ENCODE data around the gene MAST4. TPM values are rescaled to one million over a fixed set of nuclear protein-coding genes. Genes with fewer than 3 reads are reported as not detected.
"Not testable (repeated sequence)": the region's sequence is repeated elsewhere in the genome, so short reads cannot be mapped to it uniquely, and the experiment has no call there.

The MAST4 gene
- total RNA-seq, 1 experiment from 2014 or later: 3.3 TPM

- no peaks in the 10 kb centered on the region for H3K27me3 ChIP-seq
- no peak overlapping the region for H3K27ac ChIP-seq
- no peak for DNase-seq
These were observed 510.6 kb downstream of the MAST4 start for GRCh38 chr5:67106626-67107342.

GRCh38 chr5:67111779-67112178, 515.6 kb downstream of the MAST4 start:
- H3K4me1 ChIP-seq: no peaks in the 10 kb centered on the region
- H3K4me3 ChIP-seq: no peak overlapping the region
- H3K27me3 ChIP-seq: no peaks in the 10 kb centered on the region
- no peak for DNase-seq
- H3K27ac ChIP-seq: no peak overlapping the region
- no peaks in the 10 kb centered on the region for H3K9me3 ChIP-seq (replicated peaks)
- no peaks in the 10 kb centered on the region for H3K36me3 ChIP-seq

More at GRCh38 chr5:67106626-67107342, 510.6 kb downstream of the MAST4 start:
- no peaks in the 10 kb centered on the region for H3K9me3 ChIP-seq (replicated peaks)
- no peaks in the 10 kb centered on the region for H3K36me3 ChIP-seq
- H3K4me3 ChIP-seq: no peak overlapping the region
- H3K4me1 ChIP-seq: no peaks in the 10 kb centered on the region

- no peak overlapping the region for H3K4me3 ChIP-seq
- no peaks in the 10 kb centered on the region for H3K36me3 ChIP-seq
- no peak for DNase-seq
- H3K27me3 ChIP-seq: no peaks in the 10 kb centered on the region
- no peak overlapping the region for H3K27ac ChIP-seq
- no peaks in the 10 kb centered on the region for H3K4me1 ChIP-seq
- no peaks in the 10 kb centered on the region for H3K9me3 ChIP-seq (replicated peaks)
These were observed 519.1 kb downstream of the MAST4 start for GRCh38 chr5:67115246-67115645.

- Histone ChIP-seq H3K4me3 (no peak overlapping the region), H3K27me3 (no peaks in the 10 kb centered on the region), H3K27ac (no peak overlapping the region), H3K4me1 (no peaks in the 10 kb centered on the region), H3K9me3 (replicated peaks) (no peaks in the 10 kb centered on the region), H3K36me3 (no peaks in the 10 kb centered on the region)
- no peak for DNase-seq
These were observed 519.6 kb downstream of the MAST4 start for GRCh38 chr5:67115817-67116216.

- no peak overlapping the region for H3K4me3 ChIP-seq
- no peak for DNase-seq
- H3K4me1 ChIP-seq: no peaks in the 10 kb centered on the region
- no peaks in the 10 kb centered on the region for H3K9me3 ChIP-seq (replicated peaks)
- no peaks in the 10 kb centered on the region for H3K27me3 ChIP-seq
- H3K36me3 ChIP-seq: no peaks in the 10 kb centered on the region
- no peak overlapping the region for H3K27ac ChIP-seq
These were observed 521.9 kb downstream of the MAST4 start for GRCh38 chr5:67118050-67118620.

GRCh38 chr5:67119010-67119409, 522.8 kb downstream of the MAST4 start:
- no peaks in the 10 kb centered on the region for H3K4me1 ChIP-seq
- no peaks in the 10 kb centered on the region for H3K9me3 ChIP-seq (replicated peaks)
- no peak overlapping the region for H3K27ac ChIP-seq
- no peaks in the 10 kb centered on the region for H3K27me3 ChIP-seq
- H3K36me3 ChIP-seq: no peaks in the 10 kb centered on the region
- DNase-seq: no peak
- H3K4me3 ChIP-seq: no peak overlapping the region

GRCh38 chr5:67120032-67120431, 523.8 kb downstream of the MAST4 start:
- no peaks in the 10 kb centered on the region for H3K27me3 ChIP-seq
- no peak overlapping the region for H3K4me3 ChIP-seq
- no peaks in the 10 kb centered on the region for H3K4me1 ChIP-seq
- no peak overlapping the region for H3K27ac ChIP-seq
- H3K9me3 ChIP-seq (replicated peaks): no peaks in the 10 kb centered on the region
- no peaks in the 10 kb centered on the region for H3K36me3 ChIP-seq
- DNase-seq: no peak

- H3K27ac ChIP-seq: no peak overlapping the region
- no peaks in the 10 kb centered on the region for H3K9me3 ChIP-seq (replicated peaks)
- H3K36me3 ChIP-seq: no peaks in the 10 kb centered on the region
- H3K27me3 ChIP-seq: no peaks in the 10 kb centered on the region
- DNase-seq: no peak
- no peaks in the 10 kb centered on the region for H3K4me1 ChIP-seq
- no peak overlapping the region for H3K4me3 ChIP-seq
These were observed 527.6 kb downstream of the MAST4 start for GRCh38 chr5:67123819-67124218.

- H3K4me3 ChIP-seq: no peak overlapping the region
- no peaks in the 10 kb centered on the region for H3K4me1 ChIP-seq
- DNase-seq: no peak
- no peaks in the 10 kb centered on the region for H3K9me3 ChIP-seq (replicated peaks)
- no peaks in the 10 kb centered on the region for H3K27me3 ChIP-seq
- no peak overlapping the region for H3K27ac ChIP-seq
- H3K36me3 ChIP-seq: no peaks in the 10 kb centered on the region
These were observed 528.4 kb downstream of the MAST4 start for GRCh38 chr5:67124556-67124955.

GRCh38 chr5:67127347-67127895, 531.2 kb downstream of the MAST4 start:
- H3K36me3 ChIP-seq; DNase-seq; H3K4me1 ChIP-seq; H3K9me3 ChIP-seq (replicated peaks); H3K27me3 ChIP-seq; H3K4me3 ChIP-seq; H3K27ac ChIP-seq: not testable (repeated sequence)

- no peak overlapping the region for H3K4me3 ChIP-seq
- no peaks in the 10 kb centered on the region for H3K9me3 ChIP-seq (replicated peaks)
- H3K4me1 ChIP-seq: no peaks in the 10 kb centered on the region
- no peaks in the 10 kb centered on the region for H3K36me3 ChIP-seq
- no peaks in the 10 kb centered on the region for H3K27me3 ChIP-seq
- no peak overlapping the region for H3K27ac ChIP-seq
- DNase-seq: no peak
These were observed 533.6 kb downstream of the MAST4 start for GRCh38 chr5:67129768-67130167.

- Histone ChIP-seq H3K27ac (no peak overlapping the region), H3K27me3 (no peaks in the 10 kb centered on the region), H3K9me3 (replicated peaks) (no peaks in the 10 kb centered on the region), H3K4me1 (no peaks in the 10 kb centered on the region), H3K4me3 (no peak overlapping the region), H3K36me3 (no peaks in the 10 kb centered on the region)
- no peak for DNase-seq
These were observed 537.0 kb downstream of the MAST4 start for GRCh38 chr5:67133217-67133616.

- H3K4me1 ChIP-seq: no peaks in the 10 kb centered on the region
- DNase-seq: no peak
- no peaks in the 10 kb centered on the region for H3K36me3 ChIP-seq
- no peak overlapping the region for H3K4me3 ChIP-seq
- H3K27me3 ChIP-seq: no peaks in the 10 kb centered on the region
- no peaks in the 10 kb centered on the region for H3K9me3 ChIP-seq (replicated peaks)
- no peak overlapping the region for H3K27ac ChIP-seq
These were observed 537.6 kb downstream of the MAST4 start for GRCh38 chr5:67133776-67134175.

- no peak overlapping the region for H3K4me3 ChIP-seq
- H3K36me3 ChIP-seq: no peaks in the 10 kb centered on the region
- no peaks in the 10 kb centered on the region; the same call in 1 of the 2 replicates for H3K4me1 ChIP-seq
- H3K9me3 ChIP-seq (replicated peaks): no peaks in the 10 kb centered on the region
- H3K27ac ChIP-seq: no peak overlapping the region
- no peak for DNase-seq
- H3K27me3 ChIP-seq: no peaks in the 10 kb centered on the region
These were observed 539.3 kb downstream of the MAST4 start for GRCh38 chr5:67135381-67135984.

- Histone ChIP-seq H3K9me3 (replicated peaks) (no peaks in the 10 kb centered on the region), H3K27ac (no peak overlapping the region), H3K36me3 (no peaks in the 10 kb centered on the region), H3K4me3 (no peak overlapping the region), H3K27me3 (no peaks in the 10 kb centered on the region), H3K4me1 (no peaks in the 10 kb centered on the region; the same call in 1 of the 2 replicates)
- peak in 1 of 2 experiments; percentile 12 for DNase-seq
These were observed 542.8 kb downstream of the MAST4 start for GRCh38 chr5:67139030-67139429.

All from SJCRH30 (cell line).